Heart right ventricle (tissue), 16 donors: ENCODE results near the gene CRISP2. TPM values are rescaled to one million over a fixed set of nuclear protein-coding genes. Genes with fewer than 3 reads are reported as not detected.

Source experiments
- ATAC-seq, 8 donors: fragments of 200-7000 bp; cut with Tn5 transposase; one replicate each; pipeline ENCODE4 v1.9.1; 2020; ENCODE audit warnings: mild to moderate bottlenecking in 8 of 8, moderate library complexity in 8 of 8, moderate number of reproducible peaks in 1 of 8
- DNase-seq, 2 donors: peaks; one replicate each; pipeline ENCODE4 v3.0.0-alpha.2; 2020
- H3K27ac ChIP-seq, 10 donors: fragments of 200-600 bp; sonication (generic) in 2 of 10; one replicate each; pipeline versions ENCODE4 v1.5.0 to v1.8.0; 2020 to 2022; ENCODE audit warnings: mild to moderate bottlenecking in 3 of 10
- H3K27me3 ChIP-seq, 7 donors: fragments of 200-600 bp; one replicate each; pipeline ENCODE4 v1.8.0; 2021 to 2022; ENCODE audit warnings: mild to moderate bottlenecking in 2 of 7
- H3K36me3 ChIP-seq, 9 donors: fragments of 200-600 bp; sonication (generic) in 1 of 9; one replicate each; pipeline versions ENCODE4 v1.5.0 to v1.8.0; 2020 to 2022; ENCODE audit warnings: mild to moderate bottlenecking in 2 of 9
- H3K4me1 ChIP-seq, 9 donors: fragments of 200-600 bp; sonication (generic) in 1 of 9; one replicate each; pipeline versions ENCODE4 v1.5.0 to v1.8.0; 2020 to 2022; ENCODE audit warnings: mild to moderate bottlenecking in 4 of 9
- H3K4me3 ChIP-seq, 10 donors: fragments of 200-600 bp; sonication (generic) in 2 of 10; one replicate each; pipeline versions ENCODE4 v1.5.0 to v1.8.0; 2020 to 2022; ENCODE audit warnings: mild to moderate bottlenecking in 7 of 10, moderate library complexity in 2 of 10
- H3K9me3 ChIP-seq, 11 donors: fragments of 200-600 bp in 10 of 11; sonication (generic) in 2 of 11; one replicate each; pipeline versions ENCODE4 v1.5.0 to v1.8.0; 2013 to 2022; ENCODE audit warnings: mild to moderate bottlenecking in 2 of 11, control low read depth in 1 of 11, moderate library complexity in 1 of 11
- WGBS, 2 donors: extraction: QIAGEN DNeasy Blood & Tissue Kit; methylation state at CpG; one replicate each; pipeline ENCODE4 v1.1.7; 2013; ENCODE audit warnings: inconsistent platforms in 1 of 2; 5-methylcytosine and 5-hydroxymethylcytosine counted together
- intact Hi-C, 10 donors: fragments of 100-400 bp; cut with DNase I; formaldehyde crosslinking; loops; one replicate each; pipeline versions ENCODE4 v1.11.1 to v1.14.2; 2022
- long read RNA-seq, 3 donors: library from polyadenylated mRNA; unstranded; transcript quantifications; one replicate each; pipeline ENCODE4 v2.0.0, GENCODE V29; 2020 to 2021
- polyA plus RNA-seq, 2 donors: library from polyadenylated mRNA; stranded (reverse); fragments of 200-250 nt; gene quantifications; one replicate each; pipeline ENCODE4 v1.2.3, GENCODE V29; 2013
- total RNA-seq, 10 donors: library from RNA; stranded (reverse); fragmentation: NEBNext Ultra II Directional in 3 of 10; extraction: Animal tissue kit (Norgen Biotek cat#: 25700) in 3 of 10; gene quantifications; one replicate each; pipeline versions ENCODE4 v1.2.1 to v1.2.4, GENCODE V29; 2021 to 2023
- TF ChIP-seq, protein P1 (sequence below), 9 donors: fragments of 200-600 bp; sonication (generic) in 2 of 9; IDR thresholded peaks; one replicate each; pipeline versions ENCODE4 v1.5.0 to v1.8.0; 2021 to 2022; ENCODE audit warnings: antibody characterized with exemption in 9 of 9, mild to moderate bottlenecking in 5 of 9, moderate library complexity in 1 of 9
- donor health status: Arrhythmogenic right ventricular cardiomyopathy.
- donor health status: ischemic (EF 13 %, LVEDD 7.1; RV severe dilation, severe dysfunction).
- donor health status: healthy with polysubstance abuse.
- donor health status: DM: no; HTN: yes; CAD: no.
- donor health status: DM: no; HTN: no; CAD: no.
- donor health status: ischemic (EF 25% LVEDD 6.9; RV normal size, moderate dysfunction).
- donor health status: ischemic (EF 25% LVEDD 5.7; RV mildly dilated, moderate dysfunction).
- donor health status: healthy.
- donor health status: DM: yes; HTN: yes; CAD: no.
- donor health status: Ischemic cardiomyopathy.
- donor health status: ischemic (EF 35%, LVEDD 5.7; RV mildly dilated, moderate dysfunction).
- donor health status: nonischemic (EF 11% LVEDD 7.7; RV severe dilation, severe dysfunction).
- donor health status: DM: yes; HTN: yes; CAD: no.
- donor health status: PGD.
- donor health status: ischemic (EF 29% LVEDD 5.4; RV normal size, mild dysfunction).
- donor health status: nonischemic (EF 23%, LVEDD 6.1; RV moderate dilation, normal function).

Gene CRISP2
- total RNA-seq, result not detected
- not detected for polyA plus RNA-seq
- long read RNA-seq, donor 1, result 0 reads
- long read RNA-seq, donor 2, result 0 reads
- long read RNA-seq, donor 3, result 0 reads

GRCh38 chr6:49713346-49713745 is at the start of gene CRISP2:
CRISP2 (minus strand) TSS chr6:49713543; CDS start chr6:49709196, 4,347 bp downstream.
- DNase-seq (no peak), ATAC-seq (no peak)
- Histone ChIP-seq H3K9me3 (peaks cover 0 to 5% (median 0%) of the 10 kb centered on the region in 11 donors), H3K4me1 (no peaks in the 10 kb centered on the region), H3K4me3 (no peak within 1 kb of the TSS), H3K27ac (no peak within 1 kb of the TSS), H3K27me3 (peaks cover 0 to 5% (median 0%) of the 10 kb centered on the region in 7 donors), H3K36me3 (no peaks in the 10 kb centered on the region)
- TF ChIP-seq, protein P1, sequence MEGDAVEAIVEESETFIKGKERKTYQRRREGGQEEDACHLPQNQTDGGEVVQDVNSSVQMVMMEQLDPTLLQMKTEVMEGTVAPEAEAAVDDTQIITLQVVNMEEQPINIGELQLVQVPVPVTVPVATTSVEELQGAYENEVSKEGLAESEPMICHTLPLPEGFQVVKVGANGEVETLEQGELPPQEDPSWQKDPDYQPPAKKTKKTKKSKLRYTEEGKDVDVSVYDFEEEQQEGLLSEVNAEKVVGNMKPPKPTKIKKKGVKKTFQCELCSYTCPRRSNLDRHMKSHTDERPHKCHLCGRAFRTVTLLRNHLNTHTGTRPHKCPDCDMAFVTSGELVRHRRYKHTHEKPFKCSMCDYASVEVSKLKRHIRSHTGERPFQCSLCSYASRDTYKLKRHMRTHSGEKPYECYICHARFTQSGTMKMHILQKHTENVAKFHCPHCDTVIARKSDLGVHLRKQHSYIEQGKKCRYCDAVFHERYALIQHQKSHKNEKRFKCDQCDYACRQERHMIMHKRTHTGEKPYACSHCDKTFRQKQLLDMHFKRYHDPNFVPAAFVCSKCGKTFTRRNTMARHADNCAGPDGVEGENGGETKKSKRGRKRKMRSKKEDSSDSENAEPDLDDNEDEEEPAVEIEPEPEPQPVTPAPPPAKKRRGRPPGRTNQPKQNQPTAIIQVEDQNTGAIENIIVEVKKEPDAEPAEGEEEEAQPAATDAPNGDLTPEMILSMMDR (IDR thresholded peaks at IDR 0.05), result no peak
- intact Hi-C loops, result no loop called here
- WGBS, 2 donors, result 22 to 24% methylated on average over 26 of the region's 26 CpGs

GRCh38 chr6:49744259-49744658 is 30.9 kb upstream of the CRISP2 start, which contains the start of gene CRISP3:
CRISP3 (minus strand) TSS chr6:49744388; CDS start chr6:49744367, 21 bp downstream.
- ATAC-seq (no peak), DNase-seq (no peak)
- Histone ChIP-seq H3K4me3 (no peak within 1 kb of the TSS), H3K27me3 (no peaks in the 10 kb centered on the region), H3K27ac (no peak within 1 kb of the TSS), H3K36me3 (no peaks in the 10 kb centered on the region), H3K9me3 (no peaks in the 10 kb centered on the region), H3K4me1 (no peaks in the 10 kb centered on the region)
- intact Hi-C loops, result no loop called here
- WGBS, 2 donors, result 41 to 49% methylated on average over 1 of the region's 1 CpG
- TF ChIP-seq, protein P1 (IDR thresholded peaks at IDR 0.05), result no peak

DNA sequence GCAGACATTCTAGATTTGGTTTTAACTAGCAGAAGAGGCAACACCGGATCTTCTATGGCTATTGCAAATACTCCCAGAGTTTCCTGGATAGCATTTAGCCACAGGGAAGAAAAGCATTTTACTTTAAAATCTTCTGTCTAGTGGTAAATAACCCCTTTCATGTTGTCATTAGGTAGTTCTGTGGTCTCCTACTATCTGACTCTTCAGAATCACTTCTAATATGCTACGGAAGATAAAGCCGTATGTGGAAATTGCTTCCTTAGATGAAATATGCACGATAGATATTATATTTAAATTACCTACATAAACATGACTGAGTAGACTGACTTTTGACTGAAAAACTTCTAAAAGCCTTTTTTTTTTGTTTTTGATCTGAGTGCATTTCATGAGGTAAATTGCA is 30.1 kb upstream of the CRISP2 start:
- H3K4me1 ChIP-seq, result no peaks in the 10 kb centered on the region
- intact Hi-C loops, result no loop called here
- no peaks in the 10 kb centered on the region for H3K27me3 ChIP-seq

GRCh38 chr6:49739423-49739822 is 26.1 kb upstream of the CRISP2 start:
- Histone ChIP-seq H3K9me3 (no peaks in the 10 kb centered on the region), H3K4me3 (no peak overlapping the region), H3K36me3 (no peaks in the 10 kb centered on the region), H3K27ac (no peak overlapping the region), H3K27me3 (no peaks in the 10 kb centered on the region), H3K4me1 (no peaks in the 10 kb centered on the region)
- 62 to 75% methylated on average over 2 of the region's 2 CpGs for WGBS, 2 donors
- DNase-seq, result no peak
- no peak for ATAC-seq
- intact Hi-C loops, result no loop called here
- TF ChIP-seq, protein P1 (IDR thresholded peaks at IDR 0.05), result no peak

More for the DNA sequence above, 30.1 kb upstream of the CRISP2 start:
- Histone ChIP-seq H3K36me3 (no peaks in the 10 kb centered on the region), H3K4me3 (no peak overlapping the region), H3K9me3 (no peaks in the 10 kb centered on the region), H3K27ac (no peak overlapping the region)
- TF ChIP-seq, protein P1 (IDR thresholded peaks at IDR 0.05), result no peak
- WGBS, 2 donors, result 73 to 75% methylated on average over 4 of the region's 4 CpGs
- ATAC-seq (no peak), DNase-seq (no peak)
